SU-DHL-6 (cell line): Measurements from ENCODE around the gene ZGRF1.

Source experiments
- H2AFZ ChIP-seq: fragments of 200-600 bp; sonication (generic); 2 replicates; pipeline ENCODE4 v1.6.1; 2014; ENCODE audit warnings: low read depth, mild to moderate bottlenecking, moderate library complexity, mixed read lengths, antibody characterized with exemption, low read length; ENCODE audit not compliant: severe bottlenecking
- H3F3A ChIP-seq: fragments of 200-600 bp; shearing (Covaris generic); 2 replicates; pipeline ENCODE4 v1.6.0; 2016; ENCODE audit warnings: antibody characterized with exemption, mild to moderate bottlenecking; ENCODE audit not compliant: insufficient read depth
- H3K27ac ChIP-seq: fragments of 200-600 bp; sonication (generic); 2 replicates; pipeline ENCODE4 v1.5.1; 2016; ENCODE audit warnings: low read depth, mild to moderate bottlenecking, low read length, moderate library complexity, mixed read lengths
- H3K27me3 ChIP-seq: fragments of 200-600 bp; sonication (generic), shearing (Covaris generic); 2 replicates; pipeline ENCODE4 v1.6.0; 2014; ENCODE audit warnings: mild to moderate bottlenecking, low read length
- H3K36me3 ChIP-seq: fragments of 200-600 bp; sonication (generic); 2 replicates; pipeline ENCODE4 v1.6.1; 2014; ENCODE audit warnings: mild to moderate bottlenecking, low read length, mixed read lengths
- H3K4me2 ChIP-seq: fragments of 300-600, 200-600 bp; shearing (Covaris generic), sonication (generic); 2 replicates; pipeline ENCODE4 v1.6.0; 2014; ENCODE audit warnings: low read length, low read depth, mild to moderate bottlenecking; ENCODE audit not compliant: poor library complexity, severe bottlenecking
- H3K4me3 ChIP-seq: fragments of 200-600 bp; sonication (generic); 2 replicates; pipeline ENCODE4 v1.5.1; 2014; ENCODE audit warnings: antibody characterized with exemption, low read length, mild to moderate bottlenecking, mixed read lengths; ENCODE audit not compliant: insufficient read depth, poor library complexity, severe bottlenecking
- H3K79me2 ChIP-seq: fragments of 200-600 bp; sonication (generic); 2 replicates; pipeline ENCODE4 v1.6.1; 2014; ENCODE audit warnings: mild to moderate bottlenecking, low read length, moderate library complexity; ENCODE audit not compliant: insufficient read depth
- H3K9ac ChIP-seq: fragments of 200-600 bp; sonication (generic); 2 replicates; pipeline ENCODE4 v1.7.0; 2014; ENCODE audit warnings: mild to moderate bottlenecking, low read length
- H3K9me2 ChIP-seq: fragments of 200-600 bp; sonication (generic); replicated peaks from 2 replicates; pipeline ENCODE4 v1.6.1; 2014; ENCODE audit warnings: low read length; ENCODE audit not compliant: insufficient read depth
- H3K9me3 ChIP-seq: fragments of 200-600 bp; sonication (generic); 2 replicates; pipeline ENCODE4 v1.6.1; 2014; ENCODE audit warnings: low read length, mixed read lengths; ENCODE audit not compliant: insufficient read depth
- H4K20me1 ChIP-seq: fragments of 200-600 bp; sonication (generic); 2 replicates; pipeline ENCODE4 v1.6.1; 2014; ENCODE audit warnings: low read depth, mild to moderate bottlenecking, antibody characterized with exemption, low read length, moderate library complexity, mixed read lengths
- CTCF ChIP-seq: fragments of 200-600 bp; sonication (generic); IDR thresholded peaks from one replicate; pipeline ENCODE4 v1.5.1; 2017; ENCODE audit warnings: antibody characterized with exemption, mild to moderate bottlenecking, low read length, moderate library complexity; ENCODE audit not compliant: insufficient read depth, poor library complexity, severe bottlenecking
- EZH2phosphoT487 ChIP-seq: fragments of 200-600 bp; sonication (generic), shearing (Covaris generic); conservative IDR thresholded peaks from 2 replicates; pipeline ENCODE4 v1.6.1; 2018; ENCODE audit warnings: mild to moderate bottlenecking, antibody characterized with exemption, low read length, moderate library complexity, mixed read lengths

Gene ZGRF1

DNA sequence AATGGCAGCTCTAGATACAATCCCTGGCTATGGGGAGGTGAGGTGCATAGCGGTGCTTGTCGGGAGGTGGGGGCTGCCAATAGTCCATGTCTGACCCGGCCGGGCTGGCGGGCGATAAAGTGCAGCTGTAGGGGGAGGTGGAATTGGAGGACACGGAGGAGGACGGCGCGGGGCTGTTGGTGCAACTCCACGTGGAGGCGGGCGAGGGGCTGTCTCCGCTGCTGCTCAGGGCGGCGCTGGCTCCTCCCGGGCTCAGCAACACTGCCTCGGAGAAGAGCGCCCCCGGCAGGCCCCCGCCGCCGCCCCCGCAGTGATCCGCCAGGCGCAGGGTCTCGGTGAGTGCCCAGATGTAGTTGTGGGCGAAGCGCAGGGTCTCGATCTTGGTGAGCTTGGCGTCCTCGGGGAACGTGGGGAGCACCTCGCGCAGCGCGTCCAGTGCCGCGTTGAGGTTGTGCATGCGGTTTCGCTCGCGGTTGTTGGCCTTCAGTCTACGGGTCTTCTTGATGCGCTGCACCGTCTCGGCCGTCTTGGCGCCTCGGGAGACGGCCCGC, 122.0 kb downstream of the ZGRF1 start:
- no peaks in the 10 kb centered on the region for H3K9me3 ChIP-seq
- peak overlapping the region; percentile 70 for H3K4me2 ChIP-seq
- H3K36me3 ChIP-seq: no peaks in the 10 kb centered on the region
- H2AFZ ChIP-seq: peak overlapping the region; percentile 86
- H3K27me3 ChIP-seq: no peaks in the 10 kb centered on the region
- no peak overlapping the region for H3K27ac ChIP-seq
- no peaks in the 10 kb centered on the region for H4K20me1 ChIP-seq
- no peaks in the 10 kb centered on the region for H3K79me2 ChIP-seq
- H3F3A ChIP-seq: no peaks in the 10 kb centered on the region
- no peak for TF ChIP-seq EZH2phosphoT487
- peak; percentile 10 for TF ChIP-seq CTCF
- peak overlapping the region; percentile 55 for H3K9ac ChIP-seq
- H3K9me2 ChIP-seq: no peaks in the 10 kb centered on the region
- H3K4me3 ChIP-seq: peak overlapping the region; percentile 57

DNA sequence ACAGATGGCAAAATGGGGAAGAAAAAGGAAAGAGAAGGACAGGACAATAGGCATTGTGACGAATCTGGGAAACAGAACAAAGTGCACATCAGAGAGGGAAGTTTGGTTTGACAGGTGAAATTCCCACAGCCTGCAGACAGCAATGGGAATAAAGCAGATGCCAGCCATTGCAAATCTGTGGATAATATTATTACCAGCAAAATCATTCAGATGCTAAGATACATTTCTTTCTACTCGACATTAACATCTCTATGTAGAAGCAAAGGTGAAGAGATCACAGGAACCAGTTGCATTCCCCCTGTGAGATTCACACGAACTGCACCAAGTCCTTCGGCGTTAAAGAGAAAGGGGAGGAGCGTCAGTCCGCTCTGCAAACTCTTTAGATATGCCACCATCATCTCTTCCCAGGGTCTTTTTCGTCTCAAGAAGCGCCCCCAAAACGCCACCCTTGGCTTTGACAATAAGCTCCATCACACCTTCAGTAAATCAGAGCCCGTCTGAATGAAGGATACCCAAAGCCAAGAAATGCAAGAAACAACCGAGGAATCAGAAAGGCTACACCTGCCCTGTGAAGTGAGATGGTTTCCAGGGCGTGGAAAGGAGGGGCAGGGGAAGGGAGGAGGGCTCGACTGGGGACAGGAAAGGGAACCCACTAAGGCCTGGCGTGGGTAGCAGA, 122.6 kb downstream of the ZGRF1 start:
- Histone ChIP-seq H3K9ac (peak overlapping the region; percentile 55), H3K79me2 (no peaks in the 10 kb centered on the region), H3K27ac (no peak overlapping the region), H3F3A (no peaks in the 10 kb centered on the region), H4K20me1 (no peaks in the 10 kb centered on the region), H3K36me3 (no peaks in the 10 kb centered on the region), H3K9me2 (no peaks in the 10 kb centered on the region), H3K4me2 (peak overlapping the region; percentile 70), H2AFZ (peak overlapping the region; percentile 86), H3K4me3 (peak overlapping the region; percentile 57), H3K27me3 (no peaks in the 10 kb centered on the region), H3K9me3 (no peaks in the 10 kb centered on the region)
- TF ChIP-seq CTCF: no peak
- no peak for TF ChIP-seq EZH2phosphoT487

DNA sequence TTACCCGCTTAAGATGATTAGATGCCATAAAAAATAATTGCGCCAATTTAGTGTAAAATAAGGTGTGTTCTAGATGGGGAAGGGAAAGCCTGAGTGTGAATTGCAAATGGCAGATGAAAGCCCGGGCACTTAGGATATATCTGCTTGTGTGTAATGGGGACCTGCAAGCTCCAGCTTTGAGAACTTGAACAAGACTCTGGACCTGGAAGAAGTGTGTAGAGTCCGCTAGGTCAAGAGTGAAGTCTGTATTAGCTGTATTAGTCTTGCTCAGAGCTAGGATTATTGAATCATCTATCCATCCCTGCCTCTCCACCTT, 124.9 kb downstream of the ZGRF1 start:
- no peak overlapping the region for H3K27ac ChIP-seq
- H4K20me1 ChIP-seq: no peaks in the 10 kb centered on the region
- H3K36me3 ChIP-seq: no peaks in the 10 kb centered on the region
- H3K4me2 ChIP-seq: no peak overlapping the region
- no peak overlapping the region for H3K4me3 ChIP-seq
- no peaks in the 10 kb centered on the region for H3K9me3 ChIP-seq
- H2AFZ ChIP-seq: no peak overlapping the region
- no peaks in the 10 kb centered on the region for H3K79me2 ChIP-seq
- no peak for TF ChIP-seq CTCF
- TF ChIP-seq EZH2phosphoT487: no peak
- H3K27me3 ChIP-seq: no peaks in the 10 kb centered on the region
- no peaks in the 10 kb centered on the region for H3K9me2 ChIP-seq
- no peaks in the 10 kb centered on the region for H3F3A ChIP-seq
- H3K9ac ChIP-seq: no peak overlapping the region
